GOT3 (cell line): Measurements from ENCODE around the gene FAM50B.
"Not testable (repeated sequence)": the region's sequence is repeated elsewhere in the genome, so short reads cannot be mapped to it uniquely, and the experiment has no call there.

Source experiments
- DNase-seq: peaks from one replicate; lab custom pipeline; 2025; ENCODE audit warnings: mixed read lengths; lab: John Stamatoyannopoulos, UW

The FAM50B gene

GRCh38 chr6:3847521-3847920, 1.7 kb upstream of the FAM50B start:
- no peak for DNase-seq

- DNase-seq, result no peak
Measured at GRCh38 chr6:3848380-3848779, 793 bp upstream of the FAM50B start.

GRCh38 chr6:3849681-3850450, 693 bp downstream of the FAM50B start:
- DNase-seq, result no peak

GRCh38 chr6:3850451-3851203, 1.5 kb downstream of the FAM50B start:
- DNase-seq, result no peak

GRCh38 chr6:3851839-3852238, 2.7 kb downstream of the FAM50B start:
- no peak for DNase-seq

- no peak for DNase-seq
Measured at GRCh38 chr6:3852391-3852790, 3.2 kb downstream of the FAM50B start.

- no peak for DNase-seq
Measured at GRCh38 chr6:3855866-3856265, 6.7 kb downstream of the FAM50B start.

GRCh38 chr6:3856576-3856975, 7.4 kb downstream of the FAM50B start:
- no peak for DNase-seq

GRCh38 chr6:3857468-3858456, 8.6 kb downstream of the FAM50B start:
- DNase-seq, result no peak

- no peak for DNase-seq
Measured at GRCh38 chr6:3859878-3860552, 10.8 kb downstream of the FAM50B start.

GRCh38 chr6:3861424-3861823, 12.3 kb downstream of the FAM50B start:
- no peak for DNase-seq

- DNase-seq, result no peak
Measured at GRCh38 chr6:3862038-3862437, 12.9 kb downstream of the FAM50B start.

- not testable (repeated sequence) for DNase-seq
Measured at GRCh38 chr6:3863322-3863721, 14.1 kb downstream of the FAM50B start.

- DNase-seq, result no peak
Measured at GRCh38 chr6:3865463-3865862, 16.3 kb downstream of the FAM50B start.

- DNase-seq, result no peak
Measured at GRCh38 chr6:3867641-3868502, 18.7 kb downstream of the FAM50B start.

- no peak for DNase-seq
Measured at GRCh38 chr6:3868544-3868943, 19.4 kb downstream of the FAM50B start.

GRCh38 chr6:3869284-3869631, 20.1 kb downstream of the FAM50B start:
- DNase-seq, result no peak

- no peak for DNase-seq
Measured at GRCh38 chr6:3869632-3870527, 20.7 kb downstream of the FAM50B start.

GRCh38 chr6:3870528-3870925, 21.4 kb downstream of the FAM50B start:
- DNase-seq, result no peak

GRCh38 chr6:3871515-3871914, 22.3 kb downstream of the FAM50B start:
- DNase-seq, result no peak
